NB4 (cell line): Measurements from ENCODE around the gene FCMR.

Experiments used
- POLR2A ChIP-seq: IDR thresholded peaks from 2 replicates; pipeline ENCODE4 v1.6.1; 2011; ENCODE audit warnings: mild to moderate bottlenecking; ENCODE audit not compliant: insufficient read length; ENCODE audit errors: extremely low read depth
- TF ChIP-seq, protein P1 (sequence below): IDR thresholded peaks from one replicate; pipeline ENCODE4 v1.5.1; 2012; ENCODE audit warnings: low read depth, low read length

DNA sequence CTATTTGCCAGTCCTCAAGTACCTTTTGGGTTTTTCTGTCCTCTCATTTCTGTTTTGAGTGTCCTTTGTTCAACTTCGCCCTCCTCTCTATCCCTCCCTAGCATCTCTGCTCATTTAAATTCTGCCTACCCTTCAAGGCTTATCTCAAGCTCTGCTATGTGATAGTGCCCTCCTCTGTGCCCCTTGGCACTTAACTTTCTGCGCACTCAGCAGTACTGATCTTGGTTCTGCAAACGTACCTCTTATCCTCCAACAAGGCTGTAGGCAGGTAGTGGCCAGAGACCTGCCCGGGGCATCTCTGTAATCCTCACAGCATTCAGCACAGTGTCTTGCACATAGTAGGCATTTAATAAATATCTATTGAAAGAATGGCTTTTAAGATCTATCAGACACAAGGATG is 61.6 kb downstream of the FCMR start:
- TF ChIP-seq, protein P1, sequence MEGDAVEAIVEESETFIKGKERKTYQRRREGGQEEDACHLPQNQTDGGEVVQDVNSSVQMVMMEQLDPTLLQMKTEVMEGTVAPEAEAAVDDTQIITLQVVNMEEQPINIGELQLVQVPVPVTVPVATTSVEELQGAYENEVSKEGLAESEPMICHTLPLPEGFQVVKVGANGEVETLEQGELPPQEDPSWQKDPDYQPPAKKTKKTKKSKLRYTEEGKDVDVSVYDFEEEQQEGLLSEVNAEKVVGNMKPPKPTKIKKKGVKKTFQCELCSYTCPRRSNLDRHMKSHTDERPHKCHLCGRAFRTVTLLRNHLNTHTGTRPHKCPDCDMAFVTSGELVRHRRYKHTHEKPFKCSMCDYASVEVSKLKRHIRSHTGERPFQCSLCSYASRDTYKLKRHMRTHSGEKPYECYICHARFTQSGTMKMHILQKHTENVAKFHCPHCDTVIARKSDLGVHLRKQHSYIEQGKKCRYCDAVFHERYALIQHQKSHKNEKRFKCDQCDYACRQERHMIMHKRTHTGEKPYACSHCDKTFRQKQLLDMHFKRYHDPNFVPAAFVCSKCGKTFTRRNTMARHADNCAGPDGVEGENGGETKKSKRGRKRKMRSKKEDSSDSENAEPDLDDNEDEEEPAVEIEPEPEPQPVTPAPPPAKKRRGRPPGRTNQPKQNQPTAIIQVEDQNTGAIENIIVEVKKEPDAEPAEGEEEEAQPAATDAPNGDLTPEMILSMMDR = no peak
- TF ChIP-seq POLR2A = no peak
